Stimulated activated CD8-positive, alpha-beta memory T cell treated with anti-CD3 and anti-CD28 coated beads, Interleukin-12 subunit alpha, Interleukin-12 subunit beta, amount 100 ng/mL, for 24 hours (primary cell): Measurements from ENCODE around the gene C10orf71.

Experiments
- DNase-seq: peaks from one replicate; pipeline ENCODE4 v3.0.0-alpha.2; 2020; ENCODE audit errors: extremely low read depth

C10orf71 gene

DNA sequence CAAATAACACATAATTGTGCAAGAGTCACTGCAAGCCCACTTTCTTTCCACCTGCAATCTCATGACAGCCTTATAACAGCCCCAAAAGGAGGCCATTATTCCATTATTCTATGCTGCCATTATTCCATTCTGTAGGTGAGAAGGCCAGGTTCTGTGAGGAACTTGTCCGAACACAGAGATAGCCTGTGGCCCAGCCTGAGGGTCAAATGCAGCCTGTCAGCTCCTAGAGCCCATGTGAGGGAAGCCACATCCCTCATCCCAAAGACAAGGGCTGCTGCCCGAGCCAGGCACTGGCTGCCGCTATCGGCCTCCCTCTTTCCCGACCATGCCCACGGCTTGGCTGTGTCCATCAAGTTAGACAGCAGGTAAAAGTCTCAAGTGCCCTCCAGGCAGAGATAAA is 24.1 kb upstream of the C10orf71 start:
- DNase-seq: no peak

- DNase-seq: no peak
These were observed 23.1 kb upstream of the C10orf71 start for GRCh38 chr10:49275896-49276295.

- DNase-seq: no peak
These were observed 22.4 kb upstream of the C10orf71 start for GRCh38 chr10:49276596-49276995.

DNA sequence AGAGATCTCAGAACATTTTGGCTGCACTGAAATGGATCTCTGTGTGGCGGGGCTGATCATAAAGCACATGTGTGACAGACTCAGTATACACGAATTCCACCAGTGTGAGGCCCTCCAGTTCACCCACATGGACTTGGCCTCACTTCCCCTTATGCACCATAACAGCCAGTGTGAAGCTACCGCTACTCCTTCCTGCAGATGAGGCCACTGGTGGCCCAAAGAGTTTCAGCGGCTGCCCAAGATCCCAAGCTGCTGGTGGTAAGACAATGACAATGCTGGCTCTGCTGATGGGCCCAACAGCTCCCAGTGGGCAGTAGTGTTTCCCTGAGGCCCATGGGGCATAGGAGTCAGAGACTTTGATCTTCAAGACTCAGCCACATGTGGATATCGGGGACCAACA is 21.0 kb upstream of the C10orf71 start:
- no peak for DNase-seq

DNA sequence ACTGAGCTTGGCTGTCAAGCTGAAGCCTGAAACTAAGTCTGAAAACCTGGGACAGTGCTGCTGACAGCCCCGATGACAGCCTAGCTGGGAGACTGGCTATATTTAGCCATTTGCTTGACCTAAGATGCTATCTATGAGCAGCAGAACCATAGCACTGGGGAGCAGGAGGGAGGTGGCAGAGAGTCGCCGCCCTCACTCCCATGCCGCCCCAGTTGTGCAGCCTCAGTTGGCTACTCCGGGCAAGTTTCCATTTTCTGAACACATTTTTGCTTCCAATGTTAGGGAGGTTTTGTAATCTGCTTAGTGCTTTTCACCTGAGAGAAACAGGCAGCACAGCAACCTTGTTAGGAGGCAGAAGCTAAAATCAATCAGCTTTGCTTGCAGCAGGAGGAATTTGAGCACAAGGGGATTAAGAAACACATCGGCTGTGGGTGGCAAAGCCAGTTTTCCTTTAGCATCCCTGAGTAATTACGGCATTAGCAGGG is 20.4 kb upstream of the C10orf71 start:
- DNase-seq: no peak

DNA sequence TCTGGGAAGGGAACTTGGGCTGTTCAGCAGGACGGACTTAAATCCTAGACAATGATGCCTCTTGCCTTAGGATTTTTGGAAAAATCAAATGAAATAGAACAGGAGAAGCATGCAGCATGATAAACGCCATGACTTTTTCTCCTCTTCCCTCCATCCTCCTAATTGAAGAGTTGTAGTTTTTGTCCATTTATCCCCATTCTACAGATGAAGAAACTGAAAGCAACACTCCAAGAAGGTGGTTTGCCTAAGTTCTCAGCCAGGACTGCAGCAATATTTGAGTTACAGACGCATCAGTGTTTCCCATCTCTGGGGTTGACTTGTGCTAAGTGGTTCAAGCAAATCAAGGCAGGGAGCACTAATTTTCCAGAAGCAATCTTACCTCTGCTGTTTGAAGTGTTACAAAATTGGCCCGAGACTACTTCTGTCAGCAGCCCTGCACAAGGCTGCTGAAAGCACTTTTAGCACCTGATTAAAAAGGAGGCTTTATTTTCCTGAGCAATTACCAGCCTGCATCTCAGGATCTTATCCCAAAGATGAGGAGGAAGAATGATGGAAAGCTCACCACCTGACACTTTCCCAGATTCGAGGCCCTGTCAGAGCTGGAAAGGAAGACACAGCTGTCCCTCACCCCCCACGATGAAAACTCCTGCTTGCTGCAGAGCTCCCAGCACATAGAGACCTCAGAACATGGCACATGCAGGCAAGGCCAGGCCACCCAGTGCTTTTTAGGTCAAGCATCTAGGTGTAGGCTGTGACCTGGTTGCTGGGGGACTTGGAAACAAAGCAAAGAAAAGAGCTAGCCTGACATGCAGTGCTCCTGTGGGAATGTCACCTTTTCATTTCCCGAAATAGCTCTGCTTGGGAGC is 19.7 kb upstream of the C10orf71 start:
- DNase-seq: no peak

DNA sequence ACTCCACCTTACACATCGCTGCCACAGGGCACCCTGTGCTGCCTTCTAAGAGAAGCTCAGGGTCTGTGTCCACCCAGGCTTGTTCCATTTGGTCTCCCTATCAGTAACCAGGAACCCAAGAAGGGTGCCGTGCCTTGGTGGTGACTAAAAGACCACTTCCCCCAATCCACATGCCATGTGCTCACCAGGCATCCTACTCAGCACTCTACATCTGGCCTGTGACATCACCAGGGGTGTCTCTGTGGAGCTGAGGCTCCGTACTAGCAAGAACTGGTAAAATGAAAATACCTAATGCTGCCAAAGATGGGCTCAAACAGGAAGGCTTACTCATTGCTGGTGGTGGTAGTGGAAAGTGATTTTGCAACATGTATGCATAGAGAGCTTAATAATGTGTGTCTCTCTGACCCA is 19.0 kb upstream of the C10orf71 start:
- no peak for DNase-seq

GRCh38 chr10:49281461-49281860 is 17.5 kb upstream of the C10orf71 start:
- DNase-seq: no peak

- no peak for DNase-seq
These were observed 16.7 kb upstream of the C10orf71 start for GRCh38 chr10:49282306-49282705.

DNA sequence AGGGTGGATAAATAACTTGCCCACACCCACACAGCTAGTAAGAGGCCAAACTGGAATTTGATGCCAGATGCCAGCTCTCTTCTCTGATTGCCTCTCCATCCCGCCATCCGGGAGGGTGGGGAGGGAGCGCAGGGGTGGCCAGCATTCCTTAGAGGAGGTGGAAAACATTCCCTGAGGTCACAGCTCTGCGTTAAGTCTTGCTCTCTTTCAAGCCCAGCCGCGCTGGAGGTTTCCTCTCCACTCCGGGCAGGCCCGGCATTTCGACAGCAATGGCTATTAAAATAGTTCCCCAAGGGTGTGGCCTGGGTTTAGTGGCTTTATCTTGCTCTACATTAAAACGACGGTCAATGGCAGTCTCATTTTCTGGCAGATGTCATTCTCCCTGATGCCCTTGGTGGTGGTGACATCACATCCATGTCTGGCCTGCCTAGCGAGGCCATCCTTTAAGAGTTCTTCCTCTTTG is 16.1 kb upstream of the C10orf71 start:
- no peak for DNase-seq

DNA sequence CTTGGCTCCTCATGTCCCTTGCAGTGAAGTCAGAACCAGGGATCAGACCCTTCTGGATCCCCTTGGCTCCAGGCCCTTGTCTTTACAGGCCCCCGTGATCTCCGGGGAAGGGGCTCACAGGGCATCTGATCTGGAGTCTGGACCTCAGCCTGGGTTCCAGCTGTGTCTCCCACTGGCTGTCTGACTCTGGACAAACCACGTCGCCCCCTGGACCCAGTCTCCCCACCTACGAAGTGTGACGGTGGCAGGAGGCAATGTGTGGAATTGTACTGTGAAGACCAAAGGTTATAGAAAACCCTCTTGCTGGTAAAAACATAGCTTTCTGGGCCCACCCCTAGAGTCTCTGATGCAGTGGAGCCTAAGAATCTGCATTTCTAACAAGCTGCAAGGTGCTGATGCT is 15.5 kb upstream of the C10orf71 start:
- DNase-seq: no peak

- DNase-seq: no peak
These were observed 14.6 kb upstream of the C10orf71 start for GRCh38 chr10:49284356-49284755.

DNA sequence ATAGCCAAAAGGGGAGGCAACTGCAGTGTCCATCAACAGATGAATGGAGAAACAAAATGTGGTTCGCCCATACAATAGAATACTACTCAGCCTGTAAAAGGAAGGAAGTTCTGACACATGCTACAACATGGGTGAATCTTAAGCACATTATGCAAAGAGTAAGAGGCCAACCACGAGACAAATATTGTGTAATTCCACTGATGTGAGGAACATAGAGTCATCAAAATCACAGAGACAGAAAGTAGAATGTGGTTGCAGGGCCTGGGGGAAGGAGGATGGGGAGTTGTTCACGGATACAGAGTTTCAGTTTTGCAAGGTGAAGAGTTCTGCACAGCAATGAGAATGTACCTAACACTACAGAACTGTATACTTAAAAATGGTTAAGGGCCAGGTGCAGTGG is 13.7 kb upstream of the C10orf71 start:
- DNase-seq: no peak

- DNase-seq: no peak
These were observed 12.3 kb upstream of the C10orf71 start for GRCh38 chr10:49286686-49287085.

- no peak for DNase-seq
These were observed 11.2 kb upstream of the C10orf71 start for GRCh38 chr10:49287689-49288340.

GRCh38 chr10:49288341-49289065 is 10.5 kb upstream of the C10orf71 start:
- DNase-seq: no peak

DNA sequence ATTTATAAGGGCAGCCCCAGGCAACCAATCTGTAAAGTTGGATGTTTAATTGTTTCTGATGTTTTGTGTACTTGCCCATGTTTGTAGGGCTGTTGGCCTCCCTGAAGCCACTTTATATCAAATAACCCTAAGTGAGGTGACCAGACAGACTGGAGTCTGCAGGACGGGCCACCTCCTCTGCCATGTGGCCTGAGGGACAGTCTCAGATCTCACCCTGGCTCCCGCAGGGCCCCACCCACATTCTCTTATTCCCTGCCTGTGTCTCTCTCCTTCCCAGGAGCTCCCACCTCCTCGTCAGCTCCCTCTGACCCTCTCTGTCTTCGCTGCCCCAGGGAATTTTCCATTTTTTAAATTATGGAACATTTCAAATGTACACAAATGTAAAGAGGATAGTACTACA is 9.5 kb upstream of the C10orf71 start:
- no peak for DNase-seq

DNA sequence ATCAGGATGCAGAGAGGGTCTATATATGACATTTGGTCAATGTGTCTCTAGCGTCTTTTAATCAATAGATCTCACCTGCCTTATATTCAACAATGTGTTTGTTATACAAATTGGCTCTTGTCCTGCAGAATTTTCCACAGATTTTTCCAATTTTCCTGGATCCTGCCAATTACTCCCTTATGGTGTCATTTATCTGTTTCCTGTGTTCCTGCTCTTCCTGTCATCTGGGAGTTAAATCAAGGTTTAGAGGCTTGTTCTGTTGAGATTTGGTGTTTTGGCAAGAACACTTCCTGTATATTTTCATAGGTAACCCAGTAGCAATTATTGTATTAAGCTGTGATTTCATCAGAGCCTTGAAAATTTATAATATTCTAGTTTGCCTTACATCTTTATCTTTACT is 8.8 kb upstream of the C10orf71 start:
- no peak for DNase-seq

- no peak for DNase-seq
These were observed 8.4 kb upstream of the C10orf71 start for GRCh38 chr10:49290607-49291006.

GRCh38 chr10:49292565-49293207 is 6.3 kb upstream of the C10orf71 start:
- DNase-seq: no peak

- DNase-seq: no peak
These were observed 5.8 kb upstream of the C10orf71 start for GRCh38 chr10:49293208-49293603.

DNA sequence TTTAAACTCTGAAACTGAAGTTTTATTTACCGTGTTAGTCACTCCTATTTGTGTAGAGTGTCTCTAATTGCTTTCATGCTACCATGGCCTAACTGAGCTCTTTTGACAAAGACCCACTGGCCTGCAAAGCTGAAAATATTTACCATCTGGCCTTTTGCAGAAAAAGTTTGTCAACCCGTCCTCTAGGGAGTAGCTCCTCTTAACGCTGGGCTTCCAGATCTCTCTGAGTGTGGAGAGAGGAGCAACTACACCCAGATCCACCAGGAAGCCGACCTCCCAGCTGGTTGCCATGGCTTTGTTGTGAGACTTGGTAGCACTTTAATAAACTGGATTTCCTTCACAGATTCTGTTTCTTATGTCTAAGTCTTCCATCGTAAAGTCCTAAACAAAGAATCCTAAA is 4.2 kb upstream of the C10orf71 start:
- DNase-seq: no peak
